ENCODE measurements around the gene RDM1.

DNA sequence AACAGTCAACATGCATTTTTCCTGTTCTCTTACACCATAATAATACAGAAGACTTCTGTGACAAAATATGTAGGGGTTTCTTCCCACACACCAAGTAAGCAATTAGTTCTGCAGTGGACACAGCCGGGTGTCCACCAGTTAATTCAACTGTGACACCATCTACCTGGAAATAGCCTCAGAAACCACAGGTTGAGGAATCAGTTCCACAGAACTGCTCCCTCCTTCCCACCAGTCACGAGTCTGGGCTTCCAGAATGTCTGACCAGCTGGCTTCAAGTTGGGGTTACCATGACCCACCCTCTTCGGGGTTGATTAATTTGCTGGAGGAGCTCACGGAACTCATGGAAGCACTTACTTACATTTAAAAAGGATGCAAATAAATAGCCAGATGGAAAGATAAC is 36.8 kb downstream of the RDM1 start:
- TF ChIP-seq, protein P1, sequence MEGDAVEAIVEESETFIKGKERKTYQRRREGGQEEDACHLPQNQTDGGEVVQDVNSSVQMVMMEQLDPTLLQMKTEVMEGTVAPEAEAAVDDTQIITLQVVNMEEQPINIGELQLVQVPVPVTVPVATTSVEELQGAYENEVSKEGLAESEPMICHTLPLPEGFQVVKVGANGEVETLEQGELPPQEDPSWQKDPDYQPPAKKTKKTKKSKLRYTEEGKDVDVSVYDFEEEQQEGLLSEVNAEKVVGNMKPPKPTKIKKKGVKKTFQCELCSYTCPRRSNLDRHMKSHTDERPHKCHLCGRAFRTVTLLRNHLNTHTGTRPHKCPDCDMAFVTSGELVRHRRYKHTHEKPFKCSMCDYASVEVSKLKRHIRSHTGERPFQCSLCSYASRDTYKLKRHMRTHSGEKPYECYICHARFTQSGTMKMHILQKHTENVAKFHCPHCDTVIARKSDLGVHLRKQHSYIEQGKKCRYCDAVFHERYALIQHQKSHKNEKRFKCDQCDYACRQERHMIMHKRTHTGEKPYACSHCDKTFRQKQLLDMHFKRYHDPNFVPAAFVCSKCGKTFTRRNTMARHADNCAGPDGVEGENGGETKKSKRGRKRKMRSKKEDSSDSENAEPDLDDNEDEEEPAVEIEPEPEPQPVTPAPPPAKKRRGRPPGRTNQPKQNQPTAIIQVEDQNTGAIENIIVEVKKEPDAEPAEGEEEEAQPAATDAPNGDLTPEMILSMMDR (conservative IDR thresholded peaks at IDR 0.05; ENCODE audit: low read length) = no peak
- no peak for TF ChIP-seq EZH2phosphoT487 (IDR thresholded peaks at IDR 0.05; ENCODE audit: borderline replicate concordance, low read depth, low read length)
